ENCODE measurements around the gene MAEA. TPM values are rescaled to one million over a fixed set of nuclear protein-coding genes. Genes with fewer than 3 reads are reported as not detected.
"Not testable (repeated sequence)": the region's sequence is repeated elsewhere in the genome, so short reads cannot be mapped to it uniquely, and the experiment has no call there.

The MAEA gene
- total RNA-seq, 2 experiments from 2014 or later, result 61.5 to 63.2 TPM

GRCh38 chr4:1291996-1292702, 2.5 kb downstream of the MAEA start:
- no peak for ATAC-seq (ENCODE audit: poor library complexity)
- POLR2A ChIA-PET, result interaction anchor here (0.8 to 1.2 kb wide), 2 partner anchors 17 to 54 kb away, joined by 3 read pairs; no protein-coding TSS in a partner anchor
- no peak overlapping the region for H3K4me3 ChIP-seq (ENCODE audit: low read length)
- H3K27ac ChIP-seq (ENCODE audit: low read depth in 1 of 2, low read length in 2 of 2), result no peak overlapping the region
- H3K27me3 ChIP-seq (ENCODE audit: control insufficient read depth in 1 of 2, insufficient read depth in 2 of 2, low read length in 2 of 2), result no peaks in the 10 kb centered on the region
- H3K36me3 Mint-ChIP-seq (ENCODE audit: low read depth), result peaks cover 18% of the 10 kb centered on the region
- CTCF ChIA-PET, result interaction anchor here (4.2 to 4.3 kb wide), 2 partner anchors 24 to 54 kb away, joined by 17 to 26 read pairs; partner anchors contain the start of gene UVSSA
- peak overlapping the region; percentile 93 for H3K27ac Mint-ChIP-seq
- H3K4me1 ChIP-seq (ENCODE audit: insufficient read depth, low read length), result peaks cover 62% of the 10 kb centered on the region
- H3K27me3 Mint-ChIP-seq, result no peaks in the 10 kb centered on the region
- TF ChIP-seq, protein P1, sequence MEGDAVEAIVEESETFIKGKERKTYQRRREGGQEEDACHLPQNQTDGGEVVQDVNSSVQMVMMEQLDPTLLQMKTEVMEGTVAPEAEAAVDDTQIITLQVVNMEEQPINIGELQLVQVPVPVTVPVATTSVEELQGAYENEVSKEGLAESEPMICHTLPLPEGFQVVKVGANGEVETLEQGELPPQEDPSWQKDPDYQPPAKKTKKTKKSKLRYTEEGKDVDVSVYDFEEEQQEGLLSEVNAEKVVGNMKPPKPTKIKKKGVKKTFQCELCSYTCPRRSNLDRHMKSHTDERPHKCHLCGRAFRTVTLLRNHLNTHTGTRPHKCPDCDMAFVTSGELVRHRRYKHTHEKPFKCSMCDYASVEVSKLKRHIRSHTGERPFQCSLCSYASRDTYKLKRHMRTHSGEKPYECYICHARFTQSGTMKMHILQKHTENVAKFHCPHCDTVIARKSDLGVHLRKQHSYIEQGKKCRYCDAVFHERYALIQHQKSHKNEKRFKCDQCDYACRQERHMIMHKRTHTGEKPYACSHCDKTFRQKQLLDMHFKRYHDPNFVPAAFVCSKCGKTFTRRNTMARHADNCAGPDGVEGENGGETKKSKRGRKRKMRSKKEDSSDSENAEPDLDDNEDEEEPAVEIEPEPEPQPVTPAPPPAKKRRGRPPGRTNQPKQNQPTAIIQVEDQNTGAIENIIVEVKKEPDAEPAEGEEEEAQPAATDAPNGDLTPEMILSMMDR (IDR thresholded peaks at IDR 0.05), result no peak
- no peaks in the 10 kb centered on the region for H3K9me3 Mint-ChIP-seq
- intact Hi-C loops (cut with DNase I, micrococcal nuclease), result no loop called here
- H3K9me3 ChIP-seq (ENCODE audit: control insufficient read depth in 1 of 2, insufficient read depth in 1 of 2, low read length in 2 of 2), result no peaks in the 10 kb centered on the region
- H3K4me3 Mint-ChIP-seq, result peak overlapping the region; percentile 93
- H3K4me1 Mint-ChIP-seq (ENCODE audit: low read depth), result peaks cover 55% of the 10 kb centered on the region
- H3K36me3 ChIP-seq (ENCODE audit: insufficient read depth, low read length), result peaks cover 16% of the 10 kb centered on the region
- DNase-seq, result no peak

DNA sequence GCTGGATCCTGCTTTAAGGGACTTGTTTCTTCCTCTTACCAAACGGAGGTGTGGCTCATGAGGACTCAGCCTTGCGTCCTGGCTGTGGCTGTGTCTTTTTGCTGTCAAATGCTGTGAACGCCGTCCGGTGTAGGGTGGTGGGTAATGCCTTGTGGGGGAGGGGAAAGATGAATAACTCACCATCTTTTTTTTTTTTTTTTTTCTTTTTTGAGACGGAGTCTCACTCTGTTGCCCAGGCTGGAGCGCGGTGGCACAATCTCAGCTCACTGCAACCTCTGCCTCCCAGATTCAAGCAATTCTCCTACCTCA, 3.0 kb downstream of the MAEA start:
- H3K27me3 ChIP-seq (ENCODE audit: control insufficient read depth in 1 of 2, insufficient read depth in 2 of 2, low read length in 2 of 2); H3K27ac ChIP-seq (ENCODE audit: low read depth in 1 of 2, low read length in 2 of 2); H3K27me3 Mint-ChIP-seq; DNase-seq; intact Hi-C loops (cut with DNase I, micrococcal nuclease); H3K9me3 Mint-ChIP-seq; H3K4me3 ChIP-seq (ENCODE audit: low read length); ATAC-seq (ENCODE audit: poor library complexity); H3K9me3 ChIP-seq (ENCODE audit: control insufficient read depth in 1 of 2, insufficient read depth in 1 of 2, low read length in 2 of 2); POLR2A ChIA-PET: not testable (repeated sequence)
- CTCF ChIA-PET, result interaction anchor here (0.7 kb wide), 1 partner anchor 26 kb away, joined by 4 read pairs; no protein-coding TSS in a partner anchor
- Histone ChIP-seq H3K36me3 (ENCODE audit: insufficient read depth, low read length) (peaks cover 21% of the 10 kb centered on the region), H3K4me1 (ENCODE audit: insufficient read depth, low read length) (peaks cover 67% of the 10 kb centered on the region)
- H3K4me1 Mint-ChIP-seq (ENCODE audit: low read depth), result peaks cover 59% of the 10 kb centered on the region
- H3K27ac Mint-ChIP-seq, result peak overlapping the region; percentile 93
- peaks cover 23% of the 10 kb centered on the region for H3K36me3 Mint-ChIP-seq (ENCODE audit: low read depth)
- peak overlapping the region; percentile 93 for H3K4me3 Mint-ChIP-seq

DNA sequence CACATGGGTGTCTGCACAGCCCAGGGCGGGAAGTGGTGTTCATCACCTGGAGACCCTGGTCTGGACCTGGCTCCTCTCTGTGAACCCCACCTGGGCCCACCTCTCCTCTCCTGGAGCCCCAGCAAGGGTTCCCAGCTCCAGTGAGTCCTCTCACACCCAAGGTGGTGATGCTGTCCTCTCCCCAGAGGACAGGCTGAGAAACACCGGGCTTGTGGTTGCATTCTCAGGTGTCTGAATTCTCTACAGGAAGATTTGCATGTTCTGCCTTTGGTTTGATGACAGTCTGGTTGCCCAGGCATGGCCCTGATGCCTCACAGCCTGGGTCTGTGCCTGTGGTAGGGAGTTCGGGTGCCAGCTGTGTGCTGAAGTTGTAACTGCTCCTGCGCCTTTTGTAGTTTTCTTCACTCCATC, 3.8 kb downstream of the MAEA start:
- no peaks in the 10 kb centered on the region for H3K9me3 ChIP-seq (ENCODE audit: control insufficient read depth in 1 of 2, insufficient read depth in 1 of 2, low read length in 2 of 2)
- Mint-ChIP-seq H3K9me3 (no peaks in the 10 kb centered on the region), H3K4me3 (peak overlapping the region; percentile 48), H3K27ac (peak overlapping the region; percentile 70), H3K36me3 (ENCODE audit: low read depth) (peaks cover 32% of the 10 kb centered on the region), H3K27me3 (no peaks in the 10 kb centered on the region), H3K4me1 (ENCODE audit: low read depth) (peaks cover 62% of the 10 kb centered on the region)
- ChIA-PET CTCF (no interaction called here), POLR2A (no interaction called here)
- ATAC-seq (ENCODE audit: poor library complexity), result no peak
- no peak overlapping the region for H3K4me3 ChIP-seq (ENCODE audit: low read length)
- DNase-seq, result no peak
- TF ChIP-seq, protein P1 (IDR thresholded peaks at IDR 0.05), result no peak
- no peak overlapping the region for H3K27ac ChIP-seq (ENCODE audit: low read depth in 1 of 2, low read length in 2 of 2)
- no peaks in the 10 kb centered on the region for H3K27me3 ChIP-seq (ENCODE audit: control insufficient read depth in 1 of 2, insufficient read depth in 2 of 2, low read length in 2 of 2)
- H3K4me1 ChIP-seq (ENCODE audit: insufficient read depth, low read length), result peaks cover 72% of the 10 kb centered on the region
- peaks cover 27% of the 10 kb centered on the region for H3K36me3 ChIP-seq (ENCODE audit: insufficient read depth, low read length)
- intact Hi-C loops (cut with DNase I, micrococcal nuclease), result no loop called here

GRCh38 chr4:1293991-1294390, 4.3 kb downstream of the MAEA start:
- H3K9me3 ChIP-seq (ENCODE audit: control insufficient read depth in 1 of 2, insufficient read depth in 1 of 2, low read length in 2 of 2), result no peaks in the 10 kb centered on the region
- peak overlapping the region; percentile 48 for H3K4me3 Mint-ChIP-seq
- no peak for DNase-seq
- H3K4me1 ChIP-seq (ENCODE audit: insufficient read depth, low read length), result peaks cover 67% of the 10 kb centered on the region
- H3K27me3 Mint-ChIP-seq, result no peaks in the 10 kb centered on the region
- H3K27ac Mint-ChIP-seq, result peak overlapping the region; percentile 70
- intact Hi-C loops (cut with DNase I, micrococcal nuclease), result no loop called here
- CTCF ChIA-PET, result no interaction called here
- no peak overlapping the region for H3K27ac ChIP-seq (ENCODE audit: low read depth in 1 of 2, low read length in 2 of 2)
- ATAC-seq (ENCODE audit: poor library complexity), result no peak
- TF ChIP-seq, protein P1 (IDR thresholded peaks at IDR 0.05), result no peak
- no peaks in the 10 kb centered on the region for H3K27me3 ChIP-seq (ENCODE audit: control insufficient read depth in 1 of 2, insufficient read depth in 2 of 2, low read length in 2 of 2)
- POLR2A ChIA-PET, result no interaction called here
- H3K4me3 ChIP-seq (ENCODE audit: low read length), result no peak overlapping the region
- H3K36me3 Mint-ChIP-seq (ENCODE audit: low read depth), result peaks cover 37% of the 10 kb centered on the region
- no peaks in the 10 kb centered on the region for H3K9me3 Mint-ChIP-seq
- H3K36me3 ChIP-seq (ENCODE audit: insufficient read depth, low read length), result peaks cover 31% of the 10 kb centered on the region
- H3K4me1 Mint-ChIP-seq (ENCODE audit: low read depth), result peaks cover 57% of the 10 kb centered on the region
